K562 (cell line): ENCODE measurements around the gene ADGRL3. TPM values are rescaled to one million over a fixed set of nuclear protein-coding genes. Genes with fewer than 3 reads are reported as not detected.

Experiments
- ATAC-seq: fragments of 200-7000 bp; cut with Tn5 transposase; 3 replicates; pipeline ENCODE4 v1.9.1; 2020; ENCODE audit warnings: moderate library complexity
- BruUV-seq: library from RNA; stranded (reverse); fragments of 400-500 nt; replicated peaks from 2 replicates; lab custom pipeline; 2021; lab: Mats Ljungman, UMichigan
- CTCF ChIA-PET: fragments of 300-600 bp; formaldehyde crosslinking; extraction: SDS; loops from one replicate; lab custom pipeline; 2021; ENCODE audit warnings: low intra/inter-chr PET ratio; lab: Yijun Ruan, JAX
- POLR2A ChIA-PET: fragments of 300-600, 350-650 bp; sonication (Branson Sonifier 250); formaldehyde crosslinking; extraction: SDS; loops from one replicate; lab custom pipeline; 2021; ENCODE audit warnings: antibody characterized with exemption, inconsistent platforms; lab: Yijun Ruan, JAX
- DNase-seq, 4 experiments: peaks; one replicate each; pipeline versions ENCODE4 v3.0.0 to v3.0.0-alpha.2; 2011 to 2018; ENCODE audit warnings: low spot score in 3 of 4, mixed read lengths in 3 of 4; ENCODE audit errors: extremely low read depth in 1 of 4
- FAIRE-seq: peaks from 2 replicates; lab custom pipeline; 2011; peaks lifted over from hg19 to GRCh38; lab: Jason Lieb, UNC
- H2AFZ ChIP-seq: 2 replicates; pipeline ENCODE4 v1.6.0; 2011; ENCODE audit warnings: low read depth, low read length, control low read depth, inconsistent platforms
- H3K27ac ChIP-seq: fragments of 200-600 bp; 3 replicates; pipeline ENCODE4 v1.8.0; 2011; ENCODE audit warnings: low read depth, mild to moderate bottlenecking, control low read depth, inconsistent platforms, low read length, moderate library complexity, mixed read lengths; ENCODE audit errors: extremely low read depth
- H3K27me3 ChIP-seq, 2 experiments: fragments of 300-600 bp in 1 of 2; 2 replicates in 1 of 2; 3 replicates in 1 of 2; pipeline versions ENCODE4 v1.6.0 to v1.8.0; 2011; ENCODE audit warnings: inconsistent platforms in 2 of 2, low read length in 2 of 2, mild to moderate bottlenecking in 1 of 2, mixed read lengths in 1 of 2, moderate library complexity in 1 of 2; ENCODE audit not compliant: control insufficient read depth in 2 of 2, insufficient read depth in 2 of 2
- H3K36me3 ChIP-seq: fragments of 300-600 bp; 3 replicates; pipeline ENCODE4 v1.8.0; 2011; ENCODE audit warnings: mild to moderate bottlenecking, low read length, inconsistent platforms; ENCODE audit not compliant: control insufficient read depth, insufficient read depth
- H3K4me1 ChIP-seq, 2 experiments: fragments of 200-600 bp in 1 of 2; replicated peaks in 1 of 2; 2 replicates in 1 of 2; 3 replicates in 1 of 2; pipeline versions ENCODE4 v1.5.1 to v1.8.0; 2011; ENCODE audit warnings: inconsistent platforms in 2 of 2, low read length in 2 of 2, mild to moderate bottlenecking in 1 of 2, mixed read lengths in 1 of 2, moderate library complexity in 1 of 2; ENCODE audit not compliant: control insufficient read depth in 2 of 2, insufficient read depth in 2 of 2
- H3K4me2 ChIP-seq: 2 replicates; pipeline ENCODE4 v1.6.1; 2011; ENCODE audit warnings: low read length, control low read depth, inconsistent platforms, mixed read lengths; ENCODE audit not compliant: insufficient read depth
- H3K4me3 ChIP-seq: fragments of 200-600 bp; sonication (generic), shearing (Covaris generic); 2 replicates; pipeline ENCODE4 v1.5.1; 2016; ENCODE audit warnings: control low read depth, inconsistent platforms
- H3K79me2 ChIP-seq: fragments of 200-600 bp; 3 replicates; pipeline ENCODE4 v1.8.0; 2011; ENCODE audit warnings: low read length, inconsistent platforms; ENCODE audit not compliant: control insufficient read depth, insufficient read depth
- H3K9ac ChIP-seq, 2 experiments: 2 replicates each; pipeline versions ENCODE4 v1.6.0 to v1.6.1; 2011; ENCODE audit warnings: low read depth in 2 of 2, low read length in 2 of 2, control low read depth in 1 of 2, inconsistent platforms in 1 of 2, mild to moderate bottlenecking in 1 of 2, mixed read lengths in 1 of 2; ENCODE audit not compliant: insufficient read depth in 1 of 2
- H3K9me1 ChIP-seq: one replicate; pipeline ENCODE4 v1.6.0; 2011; ENCODE audit warnings: inconsistent platforms, mild to moderate bottlenecking, low read length, moderate library complexity; ENCODE audit not compliant: control insufficient read depth, insufficient read depth
- H3K9me3 ChIP-seq: replicated peaks from 2 replicates; pipeline ENCODE4 v1.5.1; 2011; ENCODE audit warnings: low read depth, low read length, inconsistent platforms; ENCODE audit not compliant: control insufficient read depth, insufficient read depth
- H4K20me1 ChIP-seq: replicated peaks from 2 replicates; pipeline ENCODE4 v1.6.1; 2011; ENCODE audit warnings: low read length, inconsistent platforms, mixed read lengths; ENCODE audit not compliant: control insufficient read depth, insufficient read depth
- CHAMP1 ChIP-seq: fragments of 450-650 bp; IDR thresholded peaks from 2 replicates; pipeline ENCODE4 v1.6.1; 2016; ENCODE audit warnings: mild to moderate bottlenecking
- GTF2F1 ChIP-seq: IDR thresholded peaks from 2 replicates; pipeline ENCODE4 v1.6.1; 2011; ENCODE audit warnings: low read depth, low read length, improper control_type of control experiment
- PPARD ChIP-seq: fragments of 250-450 bp; sonication (Bioruptor Pico); IDR thresholded peaks from 2 replicates; pipeline ENCODE4 v1.8.0; 2022; ENCODE audit warnings: inconsistent platforms, mild to moderate bottlenecking, moderate library complexity
- RFX5 ChIP-seq: IDR thresholded peaks from 2 replicates; pipeline ENCODE4 v1.6.1; 2011; ENCODE audit warnings: low read depth, mild to moderate bottlenecking, improper control_type of control experiment, low read length
- SREBF2 ChIP-seq: sonication (generic); formaldehyde crosslinking; IDR thresholded peaks from 2 replicates; pipeline ENCODE4 v1.4.0; 2020; ENCODE audit warnings: mild to moderate bottlenecking, missing genetic modification reagents
- TCFL5 ChIP-seq: fragments of 250-450 bp; sonication (Bioruptor Pico); conservative IDR thresholded peaks from 2 replicates; pipeline ENCODE4 v1.6.1; 2021; ENCODE audit warnings: mild to moderate bottlenecking, moderate library complexity, matching md5 sums
- TOE1 ChIP-seq, 2 experiments: fragments of 450-650 bp in 1 of 2; sonication (generic) in 1 of 2; formaldehyde crosslinking in 1 of 2; IDR thresholded peaks; 2 replicates each; pipeline versions ENCODE4 v1.7.1 to v1.8.0; 2016 to 2022; ENCODE audit warnings: borderline replicate concordance in 2 of 2, mild to moderate bottlenecking in 2 of 2, antibody characterized with exemption in 1 of 2, inconsistent platforms in 1 of 2, low read depth in 1 of 2, missing genetic modification reagents in 1 of 2, moderate library complexity in 1 of 2
- ZFP30 ChIP-seq: fragments of 250-450 bp; sonication (Bioruptor Pico); IDR thresholded peaks from 2 replicates; pipeline ENCODE4 v1.8.0; 2022; ENCODE audit warnings: moderate library complexity, mild to moderate bottlenecking, inconsistent platforms, borderline replicate concordance
- ZNF239 ChIP-seq: fragments of 250-450 bp; sonication (Bioruptor Pico); IDR thresholded peaks from 2 replicates; pipeline ENCODE4 v1.4.0; 2020; ENCODE audit warnings: mild to moderate bottlenecking
- ZNF398 ChIP-seq: fragments of 250-450 bp; sonication (Bioruptor Pico); IDR thresholded peaks from 2 replicates; pipeline ENCODE4 v1.8.0; 2021; ENCODE audit warnings: moderate library complexity, mild to moderate bottlenecking, inconsistent platforms
- ZNF551 ChIP-seq: fragments of 250-450 bp; sonication (Bioruptor Pico); IDR thresholded peaks from 2 replicates; pipeline ENCODE4 v1.5.0; 2021; ENCODE audit warnings: mild to moderate bottlenecking, moderate library complexity
- ZNF583 ChIP-seq: fragments of 250-450 bp; sonication (Bioruptor Pico); IDR thresholded peaks from 2 replicates; pipeline ENCODE4 v1.4.0; 2020
- ZNF584 ChIP-seq: fragments of 200-800 bp; sonication (Bioruptor generic); IDR thresholded peaks from 2 replicates; pipeline ENCODE4 v1.6.1; 2016; ENCODE audit warnings: low read depth, mild to moderate bottlenecking, missing genetic modification characterization, missing compliant biosample characterization
- ZNF830 ChIP-seq: fragments of 250-450 bp; sonication (Bioruptor Pico); IDR thresholded peaks from 2 replicates; pipeline ENCODE4 v1.5.0; 2021; ENCODE audit warnings: mild to moderate bottlenecking
- WGBS: fragments of 100-300 bp; shearing (Covaris generic); methylation state at CpG from one replicate; pipeline ENCODE4 v1.1.6; 2016; ENCODE audit warnings: low coverage, mixed read lengths; ENCODE audit not compliant: insufficient coverage; ENCODE audit errors: missing lambda C conversion rate; 5-methylcytosine and 5-hydroxymethylcytosine counted together
- in situ Hi-C: fragments of 300-500 bp; cut with MboI; formaldehyde crosslinking; loops from 4 replicates; pipeline ENCODE4 v1.15.0; 2018; ENCODE audit warnings: inconsistent platforms, mixed read lengths
- intact Hi-C: fragments of 100-400 bp; cut with micrococcal nuclease; formaldehyde crosslinking; loops from 2 replicates; pipeline ENCODE4 v1.14.2; 2022
- polyA plus RNA-seq, 8 experiments: library from polyadenylated mRNA; depleted of rRNA in 4 of 8; stranded (reverse) in 5 of 8; unstranded in 3 of 8; fragments of >200 nt; fragmentation: Nextera tagmentation in 2 of 8; fragmentation: Illumina TruSeq in 1 of 8; extraction: Ambion mirVana in 2 of 8; extraction: Trizol in 1 of 8; gene quantifications; 2 replicates each; pipeline versions ENCODE4 v1.2.1 to v1.2.3, GENCODE V29; 2011 to 2014; ENCODE audit warnings: inconsistent platforms in 1 of 8, missing spikeins in 1 of 8
- total RNA-seq, 7 experiments: library from RNA; depleted of rRNA in 6 of 7; stranded (reverse); fragments of >200 nt in 6 of 7; fragmentation: Illumina TruSeq in 2 of 7; extraction: Trizol in 2 of 7; gene quantifications; 2 replicates each; pipeline versions ENCODE4 v1.2.1 to v1.2.3, GENCODE V29; 2011 to 2021; ENCODE audit warnings: low replicate concordance in 1 of 7

The ADGRL3 gene
- total and polyA plus RNA-seq, 9 of the 15 experiments (the other 6 are each of a cell fraction or from before 2014, with no cell fraction given): 0.03 to 0.14 (median 0.04) TPM; not detected in 2

DNA sequence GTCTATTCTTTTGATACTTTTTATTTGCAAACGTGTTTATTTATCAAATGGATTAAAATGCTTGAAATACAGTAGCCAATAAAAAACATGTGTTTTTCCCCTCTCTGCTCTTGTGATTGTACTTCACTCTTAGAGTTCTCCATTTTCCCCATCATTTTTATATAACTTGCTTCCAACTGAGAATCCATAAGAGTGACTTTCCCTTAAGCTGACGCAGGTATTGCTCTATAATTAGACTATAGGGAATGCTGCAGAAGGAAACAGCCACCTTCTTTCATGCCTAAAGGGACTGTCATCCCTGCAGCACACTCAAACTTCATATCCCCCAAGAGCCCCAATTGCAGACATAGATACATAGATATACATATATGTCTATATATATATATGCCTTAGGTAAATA lies 456.9 kb downstream of the ADGRL3 start:
- Histone ChIP-seq H3K36me3 (no peaks in the 10 kb centered on the region), H2AFZ (no peak overlapping the region), H3K4me3 (no peak overlapping the region), H3K27ac (no peak overlapping the region), H3K27me3 (no peaks in the 10 kb centered on the region), H3K9ac (no peak overlapping the region), H3K4me1 (no peaks in the 10 kb centered on the region), H4K20me1 (no peaks in the 10 kb centered on the region), H3K9me3 (no peaks in the 10 kb centered on the region; the same call in 1 of the 2 replicates), H3K4me2 (no peak overlapping the region), H3K79me2 (no peaks in the 10 kb centered on the region), H3K9me1 (no peaks in the 10 kb centered on the region)
- ChIA-PET POLR2A (no interaction called here), CTCF (no interaction called here)
- DNase-seq (no peak), FAIRE-seq (no peak), ATAC-seq (no peak)
- intact Hi-C loops: no loop called here
- BruUV-seq: no TSS peak
- WGBS: 0% methylated on average over 2 of the region's 2 CpGs
- in situ Hi-C loops: no loop called here
- TF ChIP-seq ZNF398 (CRISPR knock-in tag) (no peak), TOE1 (IDR thresholded peaks at IDR 0.05; ENCODE audit: borderline replicate concordance) (no peak), TOE1 (CRISPR knock-in tag; IDR thresholded peaks at IDR 0.05; ENCODE audit: borderline replicate concordance, low read depth) (no peak), ZFP30 (CRISPR knock-in tag) (no peak), PPARD (CRISPR knock-in tag) (no peak), TCFL5 (CRISPR knock-in tag) (no peak), ZNF830 (no peak), ZNF551 (CRISPR knock-in tag) (no peak), CHAMP1 (no peak), ZNF584 (CRISPR knock-in tag) (no peak), ZNF583 (CRISPR knock-in tag) (no peak), GTF2F1 (no peak), ZNF239 (no peak), RFX5 (no peak), SREBF2 (CRISPR knock-in tag) (no peak)
